ENCODE data around the gene PAQR4. TPM values are rescaled to one million over a fixed set of nuclear protein-coding genes. Genes with fewer than 3 reads are reported as not detected.
A peak's percentile ranks its signal among the peaks of the same experiment; 100 is the strongest.

Gene PAQR4
- total and polyA plus RNA-seq, 2 of the 13 experiments (the other 11 are each of a cell fraction or from before 2014, with no cell fraction given): 15.9 to 24.8 TPM

DNA sequence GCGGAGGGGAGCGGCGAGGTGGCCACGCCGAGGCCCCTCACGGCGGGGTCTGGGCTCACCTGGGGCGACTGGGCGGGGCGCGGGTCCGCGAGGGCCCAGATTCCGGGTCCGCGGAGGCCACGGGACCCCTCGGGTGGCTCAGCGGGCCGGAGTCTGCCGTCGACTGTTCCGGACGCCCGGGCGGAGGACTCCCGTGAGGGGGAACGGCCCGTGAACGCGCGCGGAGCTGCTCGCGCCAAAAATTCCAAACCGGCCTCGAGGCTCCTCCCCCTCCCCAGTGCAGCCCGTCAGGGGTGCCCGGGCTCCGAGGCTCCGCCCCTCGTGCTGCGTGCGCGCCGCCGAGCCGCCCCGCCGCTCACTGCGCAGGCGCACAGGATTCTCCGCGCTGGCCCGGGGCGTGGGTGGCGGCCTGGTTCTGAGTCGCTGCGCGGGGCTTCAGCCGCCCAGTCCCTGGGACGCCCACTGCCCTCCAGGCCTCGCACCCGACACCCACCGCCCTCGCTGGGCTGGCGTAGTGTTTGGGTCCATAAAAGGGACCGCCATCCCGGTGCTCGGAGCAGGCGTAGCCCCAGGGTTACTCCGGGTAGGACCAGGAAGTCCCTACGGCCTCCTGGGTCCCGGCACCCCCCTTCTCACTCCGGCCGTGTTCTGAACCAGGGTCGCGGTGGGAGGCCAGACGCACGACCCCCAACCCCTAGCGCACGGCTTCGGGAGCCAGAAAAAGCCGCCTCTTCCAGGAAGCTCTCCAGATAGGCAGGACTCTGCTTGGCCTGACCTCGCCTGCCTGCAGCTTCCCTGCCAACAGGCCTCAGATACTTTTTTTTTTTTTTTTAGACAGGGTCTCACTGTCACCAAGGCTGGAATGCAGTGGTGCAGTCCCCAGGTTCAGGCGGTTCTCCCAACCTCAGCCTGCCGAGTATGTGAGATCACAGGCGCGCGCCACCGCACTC lies 11.4 kb downstream of the PAQR4 start, which contains the start of gene PKMYT1 (continued):
- TF ChIP-seq MED13 (CRISPR knock-in tag; IDR thresholded peaks at IDR 0.05): no peak
- TF ChIP-seq ZNF18 (CRISPR knock-in tag; IDR thresholded peaks at IDR 0.05; ENCODE audit: insufficient replicate concordance): no peak
- peak; percentile 35; the same call in 1 of the 2 replicates for TF ChIP-seq ZNF335 (CRISPR knock-in tag; IDR thresholded peaks at IDR 0.05)
- TF ChIP-seq FOSL2 (CRISPR knock-in tag; IDR thresholded peaks at IDR 0.05): peak; percentile 8; the same call in 1 of the 2 replicates
- TF ChIP-seq MBNL3 (CRISPR knock-in tag; conservative IDR thresholded peaks at IDR 0.05): no peak
- no peak for TF ChIP-seq STAT5B (CRISPR knock-in tag; IDR thresholded peaks at IDR 0.05)
- TF ChIP-seq MZF1 (CRISPR knock-in tag; IDR thresholded peaks at IDR 0.05; ENCODE audit: borderline replicate concordance): no peak
- no peak for TF ChIP-seq ZBTB20 (CRISPR knock-in tag; IDR thresholded peaks at IDR 0.05; ENCODE audit: borderline replicate concordance, low read depth)
- 0 out of 2 replicates have a peak, but pooled peaks have one; percentile 67 for TF ChIP-seq ZNF333 (CRISPR knock-in tag; IDR thresholded peaks at IDR 0.05; ENCODE audit: borderline replicate concordance)
- TF ChIP-seq GATAD1 (CRISPR knock-in tag; IDR thresholded peaks at IDR 0.05): peak; percentile 59
- TF ChIP-seq ZBTB40 (IDR thresholded peaks at IDR 0.05): no peak
- peak; percentile 57 for TF ChIP-seq ZBTB40 (CRISPR knock-in tag; IDR thresholded peaks at IDR 0.05)
- no peak for TF ChIP-seq ZNF660 (CRISPR knock-in tag; IDR thresholded peaks at IDR 0.05; ENCODE audit: borderline replicate concordance, low read depth)
- TF ChIP-seq HNRNPLL (IDR thresholded peaks at IDR 0.05; ENCODE audit: low read depth, low read length, poor library complexity, severe bottlenecking): peak; percentile 34
- peak; percentile 60; the same call in 1 of the 2 replicates for TF ChIP-seq HOXD1 (CRISPR knock-in tag; IDR thresholded peaks at IDR 0.05)
- TF ChIP-seq CBX5 (CRISPR knock-in tag; IDR thresholded peaks at IDR 0.05; ENCODE audit: borderline replicate concordance): no peak
